GM13976 (cell line): ENCODE measurements around the gene NOSIP.
A peak's percentile ranks its signal among the peaks of the same experiment; 100 is the strongest.

Source experiments
- DNase-seq: peaks from one replicate; pipeline ENCODE4 v3.0.0; 2012; ENCODE audit warnings: low spot score
- in situ Hi-C: fragments of 300-500 bp; cut with MboI; formaldehyde crosslinking; loops from one replicate; pipeline ENCODE4 v1.12.0; 2022; ENCODE audit warnings: low sequenced_read_pairs, mixed read lengths, inconsistent platforms; ENCODE audit not compliant: unreplicated experiment
- TF ChIP-seq, protein P1 (sequence below): IDR thresholded peaks from 2 replicates; pipeline ENCODE4 v1.5.1; 2012; ENCODE audit warnings: borderline replicate concordance, mild to moderate bottlenecking; ENCODE audit not compliant: insufficient read depth; ENCODE audit errors: extremely low read depth, missing control alignments, control extremely low read depth

The NOSIP gene

DNA sequence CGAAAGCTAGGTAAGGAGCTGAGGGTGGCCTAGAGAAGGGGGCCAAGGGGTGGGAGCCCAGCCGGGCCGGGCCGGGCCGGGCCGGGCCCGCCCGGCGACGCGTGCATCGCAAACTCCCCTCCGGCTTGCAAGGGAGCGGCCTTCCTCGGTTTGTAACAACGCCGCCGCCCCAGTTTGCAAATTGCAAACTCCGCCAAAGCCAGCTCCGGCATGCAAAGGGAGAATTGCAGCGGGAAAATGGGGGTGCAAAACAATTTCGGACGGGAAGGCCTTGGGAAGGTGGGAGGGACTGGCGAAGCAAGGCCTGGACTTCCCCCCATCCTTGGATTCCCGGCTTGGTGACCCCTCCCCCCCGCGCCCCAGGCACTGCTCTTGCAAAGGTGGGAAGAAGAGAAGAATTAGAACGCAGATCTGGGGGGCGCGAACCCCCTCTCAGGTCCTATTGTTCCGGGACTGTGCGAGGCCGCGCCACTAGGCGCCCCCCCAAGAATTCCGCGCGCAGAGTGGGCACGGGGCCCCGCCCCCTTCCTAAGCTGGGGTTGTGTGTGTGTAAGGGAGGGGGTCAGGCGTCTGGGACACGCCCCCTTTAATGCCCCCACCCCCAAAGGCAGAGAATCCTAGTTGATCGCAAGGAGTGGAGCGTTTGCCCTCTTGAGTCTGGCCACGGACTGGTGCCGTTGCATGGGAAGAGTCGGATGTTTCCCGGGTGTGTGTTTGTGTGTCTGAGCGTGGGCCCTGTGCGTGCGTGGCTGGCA, 11.6 kb upstream of the NOSIP start:
- in situ Hi-C loops: no loop called here
- peak; percentile 39 for DNase-seq
- TF ChIP-seq, protein P1, sequence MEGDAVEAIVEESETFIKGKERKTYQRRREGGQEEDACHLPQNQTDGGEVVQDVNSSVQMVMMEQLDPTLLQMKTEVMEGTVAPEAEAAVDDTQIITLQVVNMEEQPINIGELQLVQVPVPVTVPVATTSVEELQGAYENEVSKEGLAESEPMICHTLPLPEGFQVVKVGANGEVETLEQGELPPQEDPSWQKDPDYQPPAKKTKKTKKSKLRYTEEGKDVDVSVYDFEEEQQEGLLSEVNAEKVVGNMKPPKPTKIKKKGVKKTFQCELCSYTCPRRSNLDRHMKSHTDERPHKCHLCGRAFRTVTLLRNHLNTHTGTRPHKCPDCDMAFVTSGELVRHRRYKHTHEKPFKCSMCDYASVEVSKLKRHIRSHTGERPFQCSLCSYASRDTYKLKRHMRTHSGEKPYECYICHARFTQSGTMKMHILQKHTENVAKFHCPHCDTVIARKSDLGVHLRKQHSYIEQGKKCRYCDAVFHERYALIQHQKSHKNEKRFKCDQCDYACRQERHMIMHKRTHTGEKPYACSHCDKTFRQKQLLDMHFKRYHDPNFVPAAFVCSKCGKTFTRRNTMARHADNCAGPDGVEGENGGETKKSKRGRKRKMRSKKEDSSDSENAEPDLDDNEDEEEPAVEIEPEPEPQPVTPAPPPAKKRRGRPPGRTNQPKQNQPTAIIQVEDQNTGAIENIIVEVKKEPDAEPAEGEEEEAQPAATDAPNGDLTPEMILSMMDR: no peak

DNA sequence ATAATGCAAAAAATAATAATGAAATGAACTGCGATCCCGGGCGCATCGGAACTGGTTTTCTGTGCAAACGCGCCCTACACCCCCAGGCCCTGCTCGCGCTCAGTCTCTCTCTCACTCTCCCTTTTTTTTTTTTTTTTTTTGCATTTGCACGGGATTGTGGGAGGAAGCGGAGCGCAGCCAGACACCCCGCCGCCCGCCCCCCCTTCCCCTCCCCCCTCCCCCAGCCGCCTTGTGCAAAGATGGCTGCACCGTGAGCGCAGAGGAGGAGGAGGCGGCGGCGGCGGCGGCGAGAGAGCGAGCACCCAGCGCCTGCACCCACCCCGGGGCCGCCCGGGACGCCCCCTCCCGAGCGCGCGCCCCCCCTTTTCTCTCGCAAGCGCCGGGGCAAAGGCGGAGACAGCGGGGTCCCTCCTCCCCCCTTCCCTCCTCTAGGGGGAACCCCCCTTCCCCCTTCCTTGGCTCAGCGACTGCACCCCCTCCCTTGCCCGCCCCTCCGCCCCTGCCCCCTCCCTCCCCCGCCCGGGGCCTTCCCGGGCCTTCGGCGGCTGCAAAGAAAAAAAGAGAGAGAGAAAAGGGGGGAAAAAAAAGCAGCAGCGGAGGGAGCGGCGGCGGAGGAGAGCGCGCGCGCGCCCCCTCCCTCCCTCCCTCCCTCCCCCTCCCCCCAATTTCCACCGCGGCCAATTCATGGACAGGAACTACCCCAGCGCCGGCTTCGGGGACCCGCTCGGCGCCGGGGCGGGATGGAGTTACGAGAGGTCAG, 10.8 kb upstream of the NOSIP start, which contains the start of gene PRR12:
TSS of gene PRR12 (plus strand) at position 212 of the 760 bp plus-strand sequence. CDS start at position 685, 473 bp downstream.
- in situ Hi-C loops: no loop called here
- DNase-seq: peak; percentile 88
- TF ChIP-seq, protein P1: no peak

DNA sequence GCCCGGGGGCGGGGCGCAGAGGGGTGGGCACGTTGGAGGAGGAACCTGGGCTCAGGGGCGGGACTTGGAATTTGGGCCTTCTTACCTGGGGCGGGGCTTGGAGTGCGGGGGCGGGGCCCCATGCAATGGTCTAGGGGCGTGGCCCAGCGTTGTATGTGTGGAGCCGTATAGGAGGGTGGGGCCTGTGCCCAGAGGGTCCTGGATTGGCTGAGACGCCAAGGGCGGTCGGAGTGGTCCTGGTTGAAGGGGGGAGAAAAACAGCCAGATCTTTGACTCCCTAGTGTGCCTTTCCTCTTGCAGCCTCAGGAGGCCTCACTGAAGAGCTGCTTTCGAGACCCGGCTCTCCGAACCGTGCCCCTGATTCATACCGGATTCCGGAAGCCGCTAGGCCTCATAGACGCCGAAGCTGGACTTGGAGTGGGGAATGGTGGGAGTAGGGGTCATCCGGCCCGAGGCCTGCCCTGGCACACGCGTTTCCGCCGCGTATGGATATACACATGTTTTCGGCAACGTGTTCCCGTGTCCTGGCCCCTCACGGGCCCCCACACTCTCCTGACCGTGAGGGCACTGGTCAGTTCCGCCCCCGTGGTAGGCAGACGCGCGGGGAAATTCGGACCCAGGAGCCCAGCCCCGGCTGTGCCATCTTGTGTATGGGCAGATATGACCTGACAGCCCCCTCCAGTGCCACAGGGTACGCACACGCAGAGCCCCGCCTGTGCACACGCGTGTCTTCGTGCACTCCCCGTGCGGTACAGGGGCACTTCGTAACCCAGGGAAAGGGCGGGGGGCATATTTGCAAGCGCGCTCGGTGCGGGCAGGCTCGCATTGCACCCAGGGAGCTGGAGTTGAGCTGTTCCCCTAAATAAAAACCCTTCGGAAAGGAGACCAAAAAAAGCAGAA, 10.0 kb upstream of the NOSIP start:
- TF ChIP-seq, protein P1: no peak
- in situ Hi-C loops: no loop called here
- peak; percentile 96 for DNase-seq

DNA sequence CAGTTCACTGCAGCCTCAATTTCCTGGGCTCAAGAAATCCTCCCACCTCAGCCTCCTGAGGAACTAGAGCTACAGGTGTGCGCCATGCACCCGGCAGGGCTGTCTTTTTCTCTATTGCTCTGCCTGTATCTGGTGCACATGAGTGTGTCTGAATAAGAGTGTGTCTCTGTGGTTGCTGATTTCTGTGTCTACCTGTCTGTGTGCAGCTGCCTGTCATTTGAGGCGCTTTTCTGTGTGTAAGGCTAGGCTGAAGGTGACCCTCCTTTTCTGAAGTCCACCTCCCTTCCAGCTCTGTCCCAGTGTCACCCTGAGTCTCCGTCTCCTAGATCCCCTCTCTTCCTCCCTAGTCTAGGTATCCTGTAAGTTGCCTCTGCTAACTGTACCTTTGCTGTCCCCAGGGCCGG, 9.1 kb upstream of the NOSIP start:
- in situ Hi-C loops: no loop called here
- TF ChIP-seq, protein P1: no peak
- no peak for DNase-seq

DNA sequence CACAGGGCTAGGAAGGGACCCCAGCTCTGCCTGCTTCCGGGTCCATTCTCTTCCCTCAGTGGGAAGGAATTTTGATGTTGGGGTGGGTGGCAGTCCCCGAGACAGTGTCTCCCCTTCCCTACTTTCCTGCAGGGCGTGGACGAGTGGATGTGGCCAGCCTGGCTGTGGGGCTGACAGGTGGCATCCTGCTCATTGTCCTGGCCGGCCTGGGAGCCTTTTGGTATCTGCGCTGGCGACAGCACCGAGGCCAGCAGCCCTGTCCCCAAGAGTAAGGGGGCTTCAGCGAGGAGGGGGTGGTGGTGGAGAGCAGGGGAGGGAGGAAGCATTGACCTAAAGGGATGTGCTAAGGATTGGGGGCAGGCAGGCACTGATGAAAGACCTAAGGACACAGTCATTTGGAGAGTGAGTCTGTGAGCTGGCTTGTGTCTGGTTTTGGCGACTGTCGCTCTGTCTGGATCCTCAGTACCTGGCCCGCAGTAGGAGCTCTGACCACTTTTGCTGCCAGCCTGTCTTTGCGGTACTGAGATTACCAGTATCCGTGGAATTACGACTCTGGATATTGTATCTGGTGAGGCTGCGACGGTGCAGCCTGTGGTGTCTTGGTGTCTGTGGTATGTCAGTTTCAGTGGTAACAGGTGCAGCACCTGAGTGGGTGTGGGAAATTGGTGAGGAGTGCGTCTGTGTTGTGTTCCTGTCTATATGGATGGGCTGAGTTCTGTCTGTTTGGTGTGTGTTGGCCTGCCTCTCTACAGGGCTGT, 8.2 kb upstream of the NOSIP start:
- DNase-seq: peak; percentile 63
- in situ Hi-C loops: no loop called here
- TF ChIP-seq, protein P1: no peak
